NCI-H2029 treated with DMSO at 0.1 percent for 48 hours (cell line): Measurements from ENCODE around the gene WDR4.
"Not testable (repeated sequence)": the region's sequence is repeated elsewhere in the genome, so short reads cannot be mapped to it uniquely, and the experiment has no call there.

Experiments used
- DNase-seq: peaks from one replicate; lab custom pipeline; 2025; lab: John Stamatoyannopoulos, UW

Gene WDR4

GRCh38 chr21:42815217-42815616 lies 64.1 kb downstream of the WDR4 start:
- DNase-seq, result no peak

DNA sequence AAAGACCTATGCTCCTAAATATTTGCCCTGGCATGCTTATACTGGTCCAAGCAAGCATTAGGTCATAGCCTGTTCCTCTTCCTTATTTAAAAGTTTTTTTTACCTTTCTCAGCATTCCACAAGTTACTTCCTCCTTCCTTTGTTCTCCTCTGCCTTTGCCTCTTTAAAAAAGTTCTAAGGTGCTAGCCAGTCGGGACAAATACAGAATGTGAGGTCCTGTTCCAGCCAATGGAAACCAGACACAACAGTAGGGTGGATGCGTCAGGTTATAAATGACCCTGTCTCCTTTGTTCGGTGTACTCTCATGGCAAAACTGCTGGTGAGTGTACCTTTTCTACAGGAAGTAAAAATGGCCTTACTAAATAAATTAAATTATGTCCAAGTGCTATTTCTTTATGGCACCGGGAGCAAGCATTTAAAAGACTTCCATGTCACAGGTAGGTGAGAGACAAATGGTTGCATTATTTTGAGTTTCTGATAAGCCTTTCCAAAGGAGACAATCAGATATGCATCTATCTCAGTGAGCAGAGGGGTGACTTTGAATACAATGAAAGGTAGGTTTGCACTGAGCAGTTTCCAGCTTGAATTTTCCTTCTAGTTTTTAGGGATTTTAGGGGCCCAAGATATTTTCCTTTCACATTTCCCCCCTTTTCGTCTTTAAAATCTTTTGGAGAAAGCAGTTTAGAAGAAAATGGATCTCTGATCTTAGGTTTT lies 66.7 kb downstream of the WDR4 start:
- DNase-seq, result not testable (repeated sequence)

DNA sequence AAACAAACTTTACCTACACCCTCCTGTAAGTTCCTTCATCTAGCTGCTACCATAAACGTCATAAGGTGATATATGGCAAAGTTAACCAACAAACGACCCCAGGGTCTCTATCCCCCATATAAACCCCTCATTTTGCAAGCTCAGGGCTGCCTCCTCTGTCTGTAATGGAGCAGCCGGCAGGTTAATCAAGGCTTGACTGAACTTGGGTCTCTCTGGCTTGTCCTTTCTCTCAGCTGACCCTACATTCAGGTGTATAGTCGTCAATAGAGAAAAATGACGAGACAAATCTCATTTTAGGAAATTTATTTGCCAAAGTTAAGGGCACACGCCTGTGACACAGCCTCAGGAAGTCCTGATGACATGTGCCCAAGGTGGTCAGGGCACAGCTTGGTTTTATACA lies 67.4 kb downstream of the WDR4 start:
- DNase-seq, result no peak

DNA sequence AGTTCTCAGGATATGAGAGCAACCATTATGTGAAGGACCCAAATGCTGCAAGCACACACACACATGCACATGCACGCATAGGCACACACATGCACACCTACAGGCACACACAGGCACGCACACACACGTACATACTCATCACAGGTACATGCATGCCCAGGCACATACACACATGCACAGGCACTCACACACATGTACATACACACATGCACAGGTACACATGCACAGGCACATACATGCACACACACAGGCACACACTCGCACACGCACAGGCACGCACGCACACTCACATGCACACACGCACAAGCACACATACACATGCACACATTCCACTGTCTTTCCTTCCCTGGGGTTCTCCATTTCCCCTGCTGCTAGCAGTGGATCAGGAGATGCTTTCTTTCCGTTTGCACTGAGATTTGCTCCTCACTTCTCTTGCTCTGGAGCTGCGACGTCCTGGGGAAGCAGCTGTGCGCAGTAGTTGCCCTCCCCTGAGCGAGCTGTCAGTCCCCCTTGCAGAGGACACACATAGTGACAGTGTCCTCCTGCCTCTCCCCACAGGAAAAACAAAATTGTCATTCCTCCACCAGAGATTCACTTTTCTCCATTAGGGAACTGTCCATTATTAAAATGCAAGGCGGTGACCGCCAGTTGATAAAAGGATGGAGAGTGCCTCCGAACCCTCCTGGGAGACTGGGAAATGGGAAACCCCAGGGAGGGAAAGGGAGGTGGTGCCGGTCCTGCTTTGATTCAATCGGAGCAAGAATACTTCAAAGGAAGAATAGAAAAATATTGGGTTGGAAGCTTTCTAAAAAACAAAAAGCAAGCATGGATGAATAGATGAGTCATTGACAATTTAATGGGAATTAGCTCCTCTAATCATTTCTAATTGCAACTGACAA lies 69.5 kb downstream of the WDR4 start:
- no peak for DNase-seq

GRCh38 chr21:42809171-42809570 lies 70.2 kb downstream of the WDR4 start:
- no peak for DNase-seq

GRCh38 chr21:42807938-42808613 lies 71.3 kb downstream of the WDR4 start:
- DNase-seq, result no peak

- not testable (repeated sequence) for DNase-seq
Observed at GRCh38 chr21:42807293-42807895, 71.9 kb downstream of the WDR4 start.

GRCh38 chr21:42806509-42807140 lies 72.7 kb downstream of the WDR4 start:
- no peak for DNase-seq

DNA sequence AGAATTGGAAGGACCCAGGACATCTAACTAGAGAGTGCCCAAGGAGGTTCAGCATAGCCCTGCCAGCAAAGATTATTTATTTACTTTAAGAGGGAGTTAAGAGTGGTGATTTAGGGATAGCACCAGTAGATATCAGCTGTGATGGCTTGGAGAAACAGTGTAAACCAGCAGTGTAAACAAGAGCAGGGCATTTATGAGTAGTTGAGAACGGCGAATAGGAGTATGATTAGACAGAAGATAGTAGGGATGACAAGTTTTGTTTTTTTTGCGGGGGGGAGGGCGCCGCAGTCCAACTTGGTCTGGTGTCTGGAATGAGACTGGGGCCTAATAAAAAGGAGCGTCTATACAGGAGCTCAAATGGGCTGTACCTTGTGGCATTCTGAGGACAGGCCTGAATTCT lies 77.7 kb downstream of the WDR4 start:
- not testable (repeated sequence) for DNase-seq

- no peak for DNase-seq
Observed at GRCh38 chr21:42799948-42800347, 79.4 kb downstream of the WDR4 start.

GRCh38 chr21:42799516-42799915 lies 79.8 kb downstream of the WDR4 start:
- no peak for DNase-seq
